Adrenal gland (tissue), 12 donors: ENCODE measurements around the gene DRGX. TPM values are rescaled to one million over a fixed set of nuclear protein-coding genes. Genes with fewer than 3 reads are reported as not detected.

Experiments
- DNase-seq, 7 donors: peaks; one replicate each; pipeline ENCODE4 v3.0.0-alpha.2; 2019 to 2020
- H3K27ac ChIP-seq, 5 donors: fragments of 200-600 bp; sonication (generic) in 4 of 5; 1 replicate in 3 of 5; 2 replicates in 2 of 5; pipeline versions ENCODE4 v1.5.1 to v1.8.0; 2016 to 2020; ENCODE audit warnings: mild to moderate bottlenecking in 1 of 5
- H3K27me3 ChIP-seq: fragments of 200-600 bp; 2 replicates; pipeline ENCODE4 v1.8.0; 2021
- H3K36me3 ChIP-seq, 2 donors: fragments of 200-600 bp; replicated peaks in 1 of 2; 1 replicate in 1 of 2; 2 replicates in 1 of 2; pipeline versions ENCODE4 v1.5.1 to v1.8.0; 2018 to 2022
- H3K4me1 ChIP-seq, 2 donors: fragments of 200-600 bp; replicated peaks in 1 of 2; 1 replicate in 1 of 2; 2 replicates in 1 of 2; pipeline versions ENCODE4 v1.5.1 to v1.8.0; 2018 to 2021
- H3K4me3 ChIP-seq, 4 donors: fragments of 200-600 bp; sonication (generic) in 3 of 4; one replicate each; pipeline ENCODE4 v1.5.1; 2016 to 2018
- H3K9me3 ChIP-seq, 3 donors: fragments of 200-600 bp; sonication (generic) in 1 of 3; replicated peaks in 1 of 3; 1 replicate in 2 of 3; 2 replicates in 1 of 3; pipeline versions ENCODE4 v1.5.1 to v1.8.0; 2016 to 2021
- CTCF ChIP-seq, 6 experiments: fragments of 450-650 bp in 4 of 6; fragments of 200-600 bp in 2 of 6; sonication (generic) in 1 of 6; IDR thresholded peaks; 1 replicate in 5 of 6; 2 replicates in 1 of 6; pipeline versions ENCODE4 v1.5.1 to v1.8.0; 2016 to 2021; ENCODE audit warnings: antibody characterized with exemption in 6 of 6, mild to moderate bottlenecking in 2 of 6, moderate library complexity in 1 of 6
- POLR2A ChIP-seq, 2 donors: fragments of 450-650 bp; IDR thresholded peaks; one replicate each; pipeline ENCODE4 v1.6.1; 2017; ENCODE audit warnings: antibody characterized with exemption in 2 of 2, mild to moderate bottlenecking in 2 of 2, moderate library complexity in 1 of 2
- WGBS, 4 donors: extraction: QIAGEN DNeasy Blood & Tissue Kit in 2 of 4; methylation state at CpG; one replicate each; pipeline versions ENCODE4 v1.1.5 to v1.1.7; 2013 to 2017; 5-methylcytosine and 5-hydroxymethylcytosine counted together
- intact Hi-C, 2 donors: fragments of 100-400 bp; cut with DNase I; formaldehyde crosslinking; loops; one replicate each; pipeline versions ENCODE4 v1.14.1 to v1.15.0; 2022 to 2023
- polyA plus RNA-seq, 3 donors: library from polyadenylated mRNA; stranded (reverse); fragments of 200-250 nt in 2 of 3; fragments of 350-450 nt in 1 of 3; fragmentation: Illumina TruSeq in 1 of 3; extraction: RNeasy Lipid Tissue Mini Kit (QIAGEN cat#74804) in 1 of 3; gene quantifications; one replicate each; pipeline ENCODE4 v1.2.3, GENCODE V29; 2013 to 2014
- total RNA-seq, 9 donors: library from RNA; depleted of rRNA in 4 of 9; stranded (reverse); fragments of >200 nt in 4 of 9; fragments of 120-200 nt in 1 of 9; fragmentation: NEBNext Ultra II Directional in 1 of 9; extraction: Animal tissue kit (Norgen Biotek cat#: 25700) in 1 of 9; gene quantifications; one replicate each; pipeline versions ENCODE4 v1.1.0 to v1.2.4, GENCODE V29; 2013 to 2023
- donor health status: healthy with polysubstance abuse.
- donor health status: Bipolar disorder and iron deficiency.
- donor health status: DM: yes; HTN: yes; CAD: no.
- donor health status: DM: no; HTN: no; CAD: no.
- donor health status: DM: no; HTN: no; CAD: no.
- donor health status: DM: yes; HTN: yes; CAD: no.

The DRGX gene
- total and polyA plus RNA-seq, 12 donors: 0.06 to 9.6 (median 2.8) TPM; not detected in 4

- TF ChIP-seq CTCF (IDR thresholded peaks at IDR 0.05) (no peak), POLR2A (IDR thresholded peaks at IDR 0.05) (no peak)
- Histone ChIP-seq H3K27ac (no peak overlapping the region), H3K4me3 (no peak overlapping the region), H3K9me3 (no peaks in the 10 kb centered on the region), H3K27me3 (no peaks in the 10 kb centered on the region), H3K4me1 (no peaks in the 10 kb centered on the region), H3K36me3 (no peaks in the 10 kb centered on the region)
- 57 to 73% (median 63%) methylated on average over 37 to 46 of the region's 46 CpGs for WGBS, 4 donors
- no peak for DNase-seq
- intact Hi-C loops: no loop called here
Observed at GRCh38 chr10:49441488-49442476, 45.9 kb upstream of the DRGX start.

- Histone ChIP-seq H3K27ac (no peak overlapping the region), H3K4me3 (no peak overlapping the region), H3K4me1 (no peaks in the 10 kb centered on the region), H3K9me3 (peaks cover 0 to 5% (median 0%) of the 10 kb centered on the region in 3 donors), H3K36me3 (no peaks in the 10 kb centered on the region), H3K27me3 (no peaks in the 10 kb centered on the region)
- TF ChIP-seq CTCF (IDR thresholded peaks at IDR 0.05): no peak
- no peak for TF ChIP-seq POLR2A (IDR thresholded peaks at IDR 0.05)
- no peak for DNase-seq
- 84 to 92% (median 88%) methylated on average over 2 of the region's 2 CpGs for WGBS, 4 donors
- intact Hi-C loops: no loop called here
Observed at GRCh38 chr10:49435225-49435624, 39.3 kb upstream of the DRGX start.

- H3K27ac ChIP-seq: no peak overlapping the region
- no peaks in the 10 kb centered on the region for H3K4me1 ChIP-seq
- no peak for DNase-seq
- TF ChIP-seq CTCF (IDR thresholded peaks at IDR 0.05) (no peak), POLR2A (IDR thresholded peaks at IDR 0.05) (no peak)
- H3K27me3 ChIP-seq: no peaks in the 10 kb centered on the region
- H3K4me3 ChIP-seq: no peak overlapping the region
- intact Hi-C loops: no loop called here
- 86 to 95% (median 91%) methylated on average over 2 of the region's 2 CpGs for WGBS, 4 donors
- H3K9me3 ChIP-seq: peaks cover 0 to 5% (median 0%) of the 10 kb centered on the region in 3 donors
- no peaks in the 10 kb centered on the region for H3K36me3 ChIP-seq
Observed at GRCh38 chr10:49433069-49433468, 37.2 kb upstream of the DRGX start.

GRCh38 chr10:49431426-49431825 lies 35.5 kb upstream of the DRGX start:
- intact Hi-C loops: no loop called here
- no peak for TF ChIP-seq POLR2A (IDR thresholded peaks at IDR 0.05)
- TF ChIP-seq CTCF (IDR thresholded peaks at IDR 0.05): no peak
- Histone ChIP-seq H3K36me3 (no peaks in the 10 kb centered on the region), H3K9me3 (peaks cover 0 to 3% (median 0%) of the 10 kb centered on the region in 3 donors), H3K4me3 (no peak overlapping the region), H3K27me3 (no peaks in the 10 kb centered on the region), H3K4me1 (no peaks in the 10 kb centered on the region), H3K27ac (no peak overlapping the region)
- no peak for DNase-seq
- WGBS, 4 donors: 82 to 98% (median 88%) methylated on average over 2 of the region's 2 CpGs
